ENCODE measurements around the gene ATP5IF1.

Gene ATP5IF1

GRCh38 chr1:28236656-28237322 is 865 bp downstream of the ATP5IF1 start:
- DNase-seq (ENCODE audit: low read depth): peak; percentile 6

DNA sequence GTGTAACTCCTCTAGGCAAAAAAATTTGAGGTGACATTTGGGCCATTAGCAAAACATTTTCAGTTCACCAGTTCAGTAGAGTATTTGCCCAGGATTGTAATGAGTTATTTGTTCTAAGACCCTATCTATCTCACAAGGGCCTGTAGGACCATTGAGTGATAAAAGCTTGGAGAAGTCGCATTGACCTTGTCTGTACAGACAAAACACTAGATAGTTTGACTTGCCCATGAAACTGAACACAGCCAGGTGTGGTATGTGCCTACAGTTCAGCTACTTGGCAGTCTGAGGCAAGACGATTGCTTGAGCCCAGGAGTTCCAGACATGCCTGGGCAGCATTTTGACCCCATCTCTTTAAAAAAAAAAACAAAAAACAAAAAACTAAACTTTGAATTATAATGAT is 3.1 kb downstream of the ATP5IF1 start:
- no peak for DNase-seq (ENCODE audit: low read depth)

- peak; percentile 35 for DNase-seq (ENCODE audit: low read depth)
Observed at GRCh38 chr1:28240024-28240423, 4.1 kb downstream of the ATP5IF1 start.

GRCh38 chr1:28241638-28242241 is 5.8 kb downstream of the ATP5IF1 start:
- DNase-seq (ENCODE audit: low read depth): no peak

DNA sequence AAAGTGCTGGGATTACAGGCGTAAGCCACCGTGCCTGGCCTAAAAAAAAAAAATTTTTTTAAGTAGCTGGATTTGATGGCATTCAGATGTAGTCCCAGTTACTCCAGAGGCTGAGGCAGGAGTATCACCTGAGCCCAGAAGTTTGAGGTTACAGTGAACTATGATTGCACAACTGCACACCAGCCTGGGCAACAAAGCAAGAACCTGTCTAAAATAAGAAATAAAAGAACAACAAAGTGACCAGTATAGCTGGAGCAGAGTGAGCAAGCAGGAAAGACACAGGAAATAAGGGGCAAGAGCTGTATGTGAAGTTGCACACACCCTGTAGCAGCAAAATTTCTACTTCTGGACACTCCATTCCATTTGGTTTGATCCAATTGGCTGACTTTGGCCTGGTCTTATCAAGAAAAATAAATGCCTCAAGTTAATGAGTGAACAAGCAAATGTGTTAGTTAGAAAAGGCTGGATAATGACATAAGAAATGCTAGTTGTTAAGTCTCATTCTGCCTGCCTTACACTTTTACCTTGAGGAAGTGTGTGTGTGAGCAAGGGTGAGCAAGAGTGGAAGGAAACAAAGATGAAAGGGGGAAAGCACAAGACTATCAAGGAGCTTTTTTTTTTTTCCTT is 7.9 kb downstream of the ATP5IF1 start:
- no peak for DNase-seq (ENCODE audit: low read depth)

DNA sequence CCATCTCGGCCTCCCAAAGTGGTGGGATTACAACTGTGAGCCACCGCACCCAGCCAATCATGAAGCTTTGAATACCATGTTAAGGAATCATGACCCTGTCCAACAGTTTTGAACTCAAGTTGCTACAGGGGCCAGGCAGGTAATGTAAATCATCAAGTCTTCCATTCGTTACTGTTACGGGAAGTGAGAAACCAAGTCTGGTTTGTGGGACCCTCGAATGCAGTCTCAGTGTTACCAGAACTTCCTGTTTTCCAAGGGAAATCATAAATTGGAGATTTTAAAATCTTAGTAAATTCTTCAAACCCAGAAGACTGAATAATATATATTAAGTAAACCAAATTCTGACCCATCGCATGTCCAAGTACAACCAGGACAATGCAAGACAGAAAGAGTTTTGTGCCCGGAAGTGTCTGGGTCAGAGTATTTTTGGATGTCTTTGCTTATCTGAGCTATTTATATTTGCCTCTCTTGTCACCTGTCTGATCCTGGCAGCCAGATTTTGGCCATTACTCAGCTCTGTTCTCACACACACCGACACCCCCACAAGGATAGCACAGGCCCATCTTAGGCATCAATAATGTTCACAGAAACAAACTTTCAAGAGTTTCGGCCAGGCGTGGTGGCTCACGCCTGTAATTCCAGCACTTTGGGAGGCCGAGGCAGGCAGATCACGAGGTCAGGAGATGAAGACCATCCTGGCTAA is 8.8 kb downstream of the ATP5IF1 start:
- DNase-seq (ENCODE audit: low read depth): no peak

DNA sequence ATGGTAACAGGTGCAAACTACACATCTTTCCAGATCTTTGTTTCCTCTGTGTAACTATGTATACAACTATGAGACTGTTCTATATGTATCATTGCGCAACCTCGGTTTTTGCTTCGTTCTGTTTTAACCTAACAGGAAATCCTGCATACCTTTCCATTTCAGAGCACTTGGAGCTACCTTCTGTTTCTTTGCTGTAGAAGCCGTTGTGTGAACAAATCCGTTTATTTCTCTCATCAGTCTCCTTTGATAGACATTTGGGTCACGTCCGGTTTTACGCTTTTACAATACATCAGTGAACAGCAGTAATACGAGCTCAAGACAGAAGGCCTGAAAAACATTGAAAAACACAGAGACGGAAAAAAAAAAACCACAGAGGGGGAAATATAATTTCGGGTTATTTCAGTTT is 10.5 kb downstream of the ATP5IF1 start:
- DNase-seq (ENCODE audit: low read depth): peak; percentile 35

DNA sequence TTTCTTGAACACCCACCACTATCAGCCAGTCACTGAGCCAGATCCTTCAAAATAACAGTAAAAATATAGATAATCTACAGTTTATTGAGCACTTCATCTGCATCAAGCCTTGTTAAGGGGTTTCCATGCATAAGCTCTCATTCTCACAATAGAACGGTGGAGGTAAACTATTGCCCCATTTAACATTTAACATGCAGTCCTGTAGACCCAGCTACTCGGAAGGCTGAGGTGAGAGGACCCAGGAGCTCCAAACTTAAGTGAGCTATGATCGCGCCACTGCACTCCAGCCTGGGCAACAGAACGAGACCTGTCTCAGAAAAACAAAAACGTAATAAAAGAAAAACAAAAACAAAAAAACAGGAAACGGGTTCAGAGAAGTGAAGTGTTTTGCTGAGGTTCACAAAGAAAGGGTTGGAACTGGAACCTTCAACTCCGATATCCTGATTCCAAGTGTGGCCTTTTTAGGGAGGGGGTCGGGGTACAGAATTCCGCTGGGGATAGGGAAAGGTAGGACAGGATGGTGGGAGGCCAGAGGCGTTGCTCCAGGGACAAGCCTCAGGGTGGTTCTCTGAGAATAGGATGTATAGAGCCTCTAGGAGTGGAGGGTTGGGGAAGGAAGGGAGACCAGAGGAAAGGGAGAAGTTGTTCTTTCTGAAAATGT is 11.8 kb downstream of the ATP5IF1 start:
- DNase-seq (ENCODE audit: low read depth): no peak

DNA sequence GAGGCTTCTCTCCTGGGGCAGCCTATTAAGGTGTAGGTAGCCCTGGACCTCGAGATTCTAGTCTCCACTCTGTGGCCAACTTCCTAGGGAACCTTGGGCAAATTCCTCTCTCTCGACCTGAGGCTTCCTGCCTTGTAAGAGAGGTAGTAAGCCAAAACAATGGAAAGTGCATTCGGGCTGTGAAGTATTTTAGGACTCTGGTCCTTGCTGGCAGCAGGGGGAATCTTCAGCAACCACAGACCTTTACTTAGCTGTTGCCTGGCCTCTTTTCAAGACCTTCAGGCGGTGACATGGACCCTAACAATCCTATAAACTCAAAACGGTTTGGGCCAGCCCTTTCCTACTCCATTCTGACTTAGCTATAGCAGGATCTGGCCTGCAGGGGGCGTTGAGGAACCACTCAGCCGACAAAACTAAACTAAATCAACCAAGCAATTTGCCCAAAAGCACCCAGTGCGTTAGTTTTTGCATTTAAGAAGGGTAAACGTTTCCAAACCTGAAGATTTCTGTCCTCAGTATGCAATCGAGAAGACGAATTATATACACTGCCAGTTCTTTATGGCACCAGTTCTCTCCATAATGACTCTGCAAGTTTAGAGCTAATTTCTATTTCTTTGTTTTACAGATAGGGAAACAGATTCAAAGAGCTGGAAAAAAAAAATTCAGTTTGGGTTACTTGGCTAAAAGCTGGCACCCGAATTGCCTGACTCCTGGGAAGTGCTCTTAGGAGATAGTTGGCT is 12.5 kb downstream of the ATP5IF1 start:
- DNase-seq (ENCODE audit: low read depth): peak; percentile 82

DNA sequence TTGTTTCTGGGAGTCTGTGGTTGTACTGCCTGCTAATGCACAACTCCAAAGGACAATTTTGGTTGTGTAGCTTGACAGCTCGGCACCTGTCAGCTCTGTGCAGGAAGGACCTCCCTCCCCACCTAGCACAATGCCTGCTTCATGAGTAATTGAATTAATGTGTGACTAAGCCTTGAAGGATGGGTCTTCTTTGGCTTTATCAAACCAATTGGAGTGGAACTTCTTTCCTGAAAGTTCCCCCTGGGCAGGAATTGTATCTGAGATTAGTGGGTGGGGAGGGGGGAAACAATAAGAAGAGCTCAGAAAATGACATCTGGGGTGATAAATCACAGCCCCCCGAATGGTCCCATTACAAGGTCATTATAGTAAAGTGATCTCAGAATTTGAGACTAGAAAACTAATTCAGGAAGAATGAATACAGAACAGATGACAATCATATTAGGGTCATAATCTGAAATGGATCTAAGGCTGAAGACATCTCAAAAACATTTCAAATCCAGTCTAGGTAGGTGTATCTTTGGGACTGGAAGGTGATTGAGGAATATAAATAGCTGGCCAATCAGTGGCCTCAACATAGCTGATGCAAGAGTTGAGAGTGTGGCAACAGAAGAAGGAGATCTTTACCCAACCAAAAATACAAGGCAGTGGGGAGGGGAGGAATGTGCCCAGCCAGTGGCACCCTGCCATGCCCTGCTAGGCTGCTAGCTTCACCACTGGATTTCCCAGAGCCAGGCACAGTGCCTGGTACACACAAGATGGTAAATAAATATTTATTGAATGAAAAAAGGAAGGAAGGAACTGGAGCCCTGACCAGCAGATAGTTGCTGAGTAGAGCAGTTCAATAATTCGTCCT is 13.3 kb downstream of the ATP5IF1 start:
- DNase-seq (ENCODE audit: low read depth): peak; percentile 82

GRCh38 chr1:28249866-28250295 is 14.0 kb downstream of the ATP5IF1 start:
- peak; percentile 10 for DNase-seq (ENCODE audit: low read depth)

- no peak for DNase-seq (ENCODE audit: low read depth)
Observed at GRCh38 chr1:28256197-28256827, 20.4 kb downstream of the ATP5IF1 start.

GRCh38 chr1:28257736-28258135 is 21.8 kb downstream of the ATP5IF1 start:
- no peak for DNase-seq (ENCODE audit: low read depth)

DNA sequence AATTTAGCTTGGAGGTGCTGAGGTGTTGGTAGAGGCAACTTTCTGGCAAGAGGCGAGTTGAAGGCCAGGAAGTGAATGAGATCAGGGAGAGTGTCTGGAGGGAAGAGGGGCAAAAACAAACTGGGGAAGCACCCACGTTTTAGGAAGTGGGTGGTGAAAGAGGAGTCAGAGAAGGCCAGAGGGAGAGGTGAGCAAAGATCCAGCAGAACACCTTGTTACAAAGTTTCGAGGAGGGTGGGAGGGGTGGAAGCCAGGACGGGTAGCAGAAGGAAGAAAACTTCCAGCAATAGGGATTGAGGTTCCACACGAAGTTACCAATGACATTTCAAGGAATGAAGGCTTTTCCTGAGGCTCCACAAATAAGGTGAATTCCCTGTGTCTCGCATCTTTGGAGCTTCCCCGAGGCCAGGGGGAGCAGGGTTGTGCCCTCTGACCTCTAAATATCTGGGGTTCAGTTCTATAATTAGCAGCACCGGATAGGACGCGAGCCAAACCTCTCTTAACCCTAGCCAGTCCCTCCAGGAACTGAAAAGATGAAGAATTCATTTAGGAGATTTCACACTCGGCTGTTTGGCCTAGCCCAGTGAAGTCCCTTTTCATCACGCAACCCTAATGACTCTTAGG is 22.8 kb downstream of the ATP5IF1 start:
- DNase-seq (ENCODE audit: low read depth): peak; percentile 33

GRCh38 chr1:28259252-28259933 is 23.5 kb downstream of the ATP5IF1 start, which contains the start of gene SESN2:
Gene SESN2 (plus strand): TSS chr1:28259518. CDS start chr1:28259848, 330 bp downstream.
- DNase-seq (ENCODE audit: low read depth): peak; percentile 99

GRCh38 chr1:28259934-28260802 is 24.2 kb downstream of the ATP5IF1 start:
- DNase-seq (ENCODE audit: low read depth): peak; percentile 83

- no peak for DNase-seq (ENCODE audit: low read depth)
Observed at GRCh38 chr1:28260803-28261174, 24.9 kb downstream of the ATP5IF1 start.

- DNase-seq (ENCODE audit: low read depth): no peak
Observed at GRCh38 chr1:28264897-28265296, 29.0 kb downstream of the ATP5IF1 start.
